Measurements from ENCODE around the gene SYCP2L.
"Not testable (repeated sequence)": the region's sequence is repeated elsewhere in the genome, so short reads cannot be mapped to it uniquely, and the experiment has no call there.

SYCP2L gene

GRCh38 chr6:10896691-10897090 is 9.8 kb downstream of the SYCP2L start:
- no peak for TF ChIP-seq CTCF (conservative IDR thresholded peaks at IDR 0.05; ENCODE audit: low read depth, low read length)
- Histone ChIP-seq H3K4me1 (ENCODE audit: low read depth, poor library complexity, severe bottlenecking) (peaks cover 2% of the 10 kb centered on the region), H3K36me3 (ENCODE audit: insufficient read depth) (no peaks in the 10 kb centered on the region), H2AFZ (ENCODE audit: low read depth) (no peak overlapping the region), H4K20me1 (ENCODE audit: insufficient read depth) (no peaks in the 10 kb centered on the region), H3K27ac (no peak overlapping the region), H3K79me2 (ENCODE audit: insufficient read depth, low read depth) (no peaks in the 10 kb centered on the region), H3K27me3 (ENCODE audit: insufficient read depth, low read depth) (no peaks in the 10 kb centered on the region), H3K4me2 (no peak overlapping the region), H3K9ac (no peak overlapping the region), H3K4me3 (IDR thresholded peaks at IDR 0.05; ENCODE audit: insufficient read depth, low read depth, low read length) (no peak overlapping the region)

- H2AFZ ChIP-seq (ENCODE audit: low read depth): no peak overlapping the region
- H3K27ac ChIP-seq: no peak overlapping the region
- no peak overlapping the region for H3K4me2 ChIP-seq
Measured at GRCh38 chr6:10901770-10902169, 14.9 kb downstream of the SYCP2L start.

GRCh38 chr6:10904015-10904414 is 17.2 kb downstream of the SYCP2L start:
- no peak overlapping the region for H3K4me2 ChIP-seq
- no peak overlapping the region for H3K9ac ChIP-seq
- H3K4me3 ChIP-seq (IDR thresholded peaks at IDR 0.05; ENCODE audit: insufficient read depth, low read depth, low read length): no peak overlapping the region
- H3K36me3 ChIP-seq (ENCODE audit: insufficient read depth): no peaks in the 10 kb centered on the region
- TF ChIP-seq CTCF (conservative IDR thresholded peaks at IDR 0.05; ENCODE audit: low read depth, low read length): no peak
- H4K20me1 ChIP-seq (ENCODE audit: insufficient read depth): no peaks in the 10 kb centered on the region
- no peak overlapping the region for H3K27ac ChIP-seq
- H3K27me3 ChIP-seq (ENCODE audit: insufficient read depth, low read depth): no peaks in the 10 kb centered on the region
- H3K79me2 ChIP-seq (ENCODE audit: insufficient read depth, low read depth): no peaks in the 10 kb centered on the region
- no peak overlapping the region for H2AFZ ChIP-seq (ENCODE audit: low read depth)
- peaks cover 5% of the 10 kb centered on the region for H3K4me1 ChIP-seq (ENCODE audit: low read depth, poor library complexity, severe bottlenecking)

More at GRCh38 chr6:10901770-10902169, 14.9 kb downstream of the SYCP2L start:
- H3K4me1 ChIP-seq (ENCODE audit: low read depth, poor library complexity, severe bottlenecking): peaks cover 5% of the 10 kb centered on the region
- no peaks in the 10 kb centered on the region for H3K36me3 ChIP-seq (ENCODE audit: insufficient read depth)
- H4K20me1 ChIP-seq (ENCODE audit: insufficient read depth): no peaks in the 10 kb centered on the region
- TF ChIP-seq CTCF (conservative IDR thresholded peaks at IDR 0.05; ENCODE audit: low read depth, low read length): no peak
- no peak overlapping the region for H3K4me3 ChIP-seq (IDR thresholded peaks at IDR 0.05; ENCODE audit: insufficient read depth, low read depth, low read length)
- H3K79me2 ChIP-seq (ENCODE audit: insufficient read depth, low read depth): no peaks in the 10 kb centered on the region
- H3K9ac ChIP-seq: no peak overlapping the region
- no peaks in the 10 kb centered on the region for H3K27me3 ChIP-seq (ENCODE audit: insufficient read depth, low read depth)

GRCh38 chr6:10908228-10908627 is 21.4 kb downstream of the SYCP2L start:
- Histone ChIP-seq H3K27ac (no peak overlapping the region), H3K36me3 (ENCODE audit: insufficient read depth) (no peaks in the 10 kb centered on the region)

DNA sequence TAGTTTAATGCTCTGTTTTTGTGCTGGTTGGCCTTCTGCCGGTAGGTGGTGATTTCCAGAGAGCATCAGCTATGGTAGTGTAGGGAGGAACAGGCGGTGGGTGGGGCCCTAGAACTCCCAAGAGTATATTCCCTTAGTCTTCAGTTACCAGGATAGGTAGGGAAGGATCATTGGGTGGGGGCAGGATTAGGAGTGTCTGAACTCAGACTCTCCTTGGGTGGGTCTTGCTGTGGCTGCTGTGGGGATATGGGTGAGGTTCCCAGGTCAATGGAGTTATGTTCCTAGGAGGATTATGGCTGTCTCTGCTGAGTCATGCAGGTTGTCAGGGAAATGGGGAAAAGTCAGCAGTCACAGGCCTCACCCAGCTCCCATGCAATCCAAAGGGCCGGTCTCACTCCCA is 32.7 kb downstream of the SYCP2L start:
- not testable (repeated sequence) for H3K4me2 ChIP-seq; H3K27me3 ChIP-seq (ENCODE audit: insufficient read depth, low read depth); H2AFZ ChIP-seq (ENCODE audit: low read depth); H3K9ac ChIP-seq; H3K27ac ChIP-seq; H4K20me1 ChIP-seq (ENCODE audit: insufficient read depth); H3K4me1 ChIP-seq (ENCODE audit: low read depth, poor library complexity, severe bottlenecking); H3K36me3 ChIP-seq (ENCODE audit: insufficient read depth); H3K4me3 ChIP-seq (IDR thresholded peaks at IDR 0.05; ENCODE audit: insufficient read depth, low read depth, low read length); H3K79me2 ChIP-seq (ENCODE audit: insufficient read depth, low read depth)

More at GRCh38 chr6:10908228-10908627, 21.4 kb downstream of the SYCP2L start:
- no peak overlapping the region for H3K4me2 ChIP-seq
- TF ChIP-seq CTCF (conservative IDR thresholded peaks at IDR 0.05; ENCODE audit: low read depth, low read length): no peak
- H3K79me2 ChIP-seq (ENCODE audit: insufficient read depth, low read depth): no peaks in the 10 kb centered on the region
- H3K4me3 ChIP-seq (IDR thresholded peaks at IDR 0.05; ENCODE audit: insufficient read depth, low read depth, low read length): no peak overlapping the region
- H4K20me1 ChIP-seq (ENCODE audit: insufficient read depth): no peaks in the 10 kb centered on the region
- no peak overlapping the region for H2AFZ ChIP-seq (ENCODE audit: low read depth)
- H3K4me1 ChIP-seq (ENCODE audit: low read depth, poor library complexity, severe bottlenecking): no peaks in the 10 kb centered on the region
- H3K27me3 ChIP-seq (ENCODE audit: insufficient read depth, low read depth): no peaks in the 10 kb centered on the region
- no peak overlapping the region for H3K9ac ChIP-seq

Data from KMS-11 (cell line).